ENCODE measurements around the gene NAP1L4. TPM values are rescaled to one million over a fixed set of nuclear protein-coding genes. Genes with fewer than 3 reads are reported as not detected.

Gene NAP1L4
- total RNA-seq, 1 experiment from 2014 or later = 184 TPM

DNA sequence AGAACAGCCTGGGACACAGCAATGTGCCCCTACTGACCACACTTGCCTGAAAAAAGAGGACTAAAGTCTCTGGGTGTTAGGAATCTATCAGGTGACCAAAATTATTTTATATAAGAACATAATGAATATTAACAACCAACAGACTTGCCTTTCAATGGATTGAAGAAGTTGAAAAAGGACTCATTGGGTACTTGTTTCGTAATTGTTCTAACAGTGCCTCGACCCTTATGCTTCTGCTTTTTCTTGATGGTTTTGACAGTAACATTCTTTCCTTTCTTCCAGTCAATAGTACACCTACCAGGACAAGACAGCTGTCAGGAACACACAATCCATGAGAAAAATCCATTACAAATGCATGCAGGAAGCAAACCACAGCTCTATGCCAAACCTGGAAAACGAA lies 33.9 kb downstream of the NAP1L4 start:
- Histone ChIP-seq H3K4me1 (ENCODE audit: insufficient read depth, low read length, poor library complexity, severe bottlenecking) (peaks cover 28% of the 10 kb centered on the region), H3K27ac (ENCODE audit: low read depth, low read length, poor library complexity, severe bottlenecking) (no peak overlapping the region), H3K27me3 (replicated peaks; ENCODE audit: insufficient read depth, low read depth, low read length, poor library complexity) (no peaks in the 10 kb centered on the region), H3K9me3 (ENCODE audit: low read depth, low read length, poor library complexity, severe bottlenecking) (no peaks in the 10 kb centered on the region), H3K4me3 (ENCODE audit: low read depth, low read length, poor library complexity, severe bottlenecking) (no peak overlapping the region), H3K36me3 (ENCODE audit: insufficient read depth, low read length, poor library complexity, severe bottlenecking) (peaks cover 70% of the 10 kb centered on the region)
- intact Hi-C loops (cut with micrococcal nuclease; ENCODE audit: unreplicated experiment) = no loop called here
- ChIA-PET POLR2A (ENCODE audit: low non-redundant PET) (no interaction called here), CTCF (no interaction called here)
- no peak for DNase-seq (ENCODE audit: low spot score)
- no TSS peak for BruUV-seq (replicated peaks)
- no peak for TF ChIP-seq EZH2 (IDR thresholded peaks at IDR 0.05; ENCODE audit: borderline replicate concordance, low read depth, low read length, poor library complexity, severe bottlenecking)
- TF ChIP-seq, protein P1, sequence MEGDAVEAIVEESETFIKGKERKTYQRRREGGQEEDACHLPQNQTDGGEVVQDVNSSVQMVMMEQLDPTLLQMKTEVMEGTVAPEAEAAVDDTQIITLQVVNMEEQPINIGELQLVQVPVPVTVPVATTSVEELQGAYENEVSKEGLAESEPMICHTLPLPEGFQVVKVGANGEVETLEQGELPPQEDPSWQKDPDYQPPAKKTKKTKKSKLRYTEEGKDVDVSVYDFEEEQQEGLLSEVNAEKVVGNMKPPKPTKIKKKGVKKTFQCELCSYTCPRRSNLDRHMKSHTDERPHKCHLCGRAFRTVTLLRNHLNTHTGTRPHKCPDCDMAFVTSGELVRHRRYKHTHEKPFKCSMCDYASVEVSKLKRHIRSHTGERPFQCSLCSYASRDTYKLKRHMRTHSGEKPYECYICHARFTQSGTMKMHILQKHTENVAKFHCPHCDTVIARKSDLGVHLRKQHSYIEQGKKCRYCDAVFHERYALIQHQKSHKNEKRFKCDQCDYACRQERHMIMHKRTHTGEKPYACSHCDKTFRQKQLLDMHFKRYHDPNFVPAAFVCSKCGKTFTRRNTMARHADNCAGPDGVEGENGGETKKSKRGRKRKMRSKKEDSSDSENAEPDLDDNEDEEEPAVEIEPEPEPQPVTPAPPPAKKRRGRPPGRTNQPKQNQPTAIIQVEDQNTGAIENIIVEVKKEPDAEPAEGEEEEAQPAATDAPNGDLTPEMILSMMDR (conservative IDR thresholded peaks at IDR 0.05; ENCODE audit: low read depth, low read length) = no peak

DNA sequence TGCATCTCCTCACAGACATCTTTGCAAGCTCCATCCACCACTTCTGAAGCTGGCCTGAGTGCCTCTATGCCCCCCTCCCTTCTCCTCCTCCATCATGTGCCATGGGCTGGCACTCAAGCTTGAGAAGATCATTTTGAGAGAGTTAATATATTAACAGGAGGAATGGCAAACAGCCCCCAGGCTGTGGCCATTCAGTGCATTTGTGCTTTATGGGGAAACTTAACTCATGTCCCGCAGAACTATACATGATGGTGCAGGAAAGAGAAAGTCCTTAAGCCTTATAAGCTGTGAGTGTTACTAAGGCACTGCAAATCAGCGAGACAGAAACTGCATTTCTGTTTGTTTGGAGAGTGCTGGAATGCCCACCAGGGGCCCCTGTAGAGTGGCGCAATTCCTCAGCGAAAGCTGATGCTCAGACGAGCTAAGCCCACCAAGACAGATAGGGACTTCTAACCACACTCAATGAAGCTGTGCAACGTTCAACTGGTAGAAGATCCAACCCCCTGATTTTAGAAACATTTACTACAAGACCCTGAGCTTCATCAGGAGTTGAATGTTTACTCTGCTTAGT lies 36.1 kb downstream of the NAP1L4 start:
- TF ChIP-seq, protein P1 (conservative IDR thresholded peaks at IDR 0.05; ENCODE audit: low read depth, low read length) = peak; percentile 40
- no peak for TF ChIP-seq EZH2 (IDR thresholded peaks at IDR 0.05; ENCODE audit: borderline replicate concordance, low read depth, low read length, poor library complexity, severe bottlenecking)
- Histone ChIP-seq H3K27ac (ENCODE audit: low read depth, low read length, poor library complexity, severe bottlenecking) (no peak overlapping the region), H3K4me3 (ENCODE audit: low read depth, low read length, poor library complexity, severe bottlenecking) (no peak overlapping the region), H3K27me3 (replicated peaks; ENCODE audit: insufficient read depth, low read depth, low read length, poor library complexity) (no peaks in the 10 kb centered on the region), H3K36me3 (ENCODE audit: insufficient read depth, low read length, poor library complexity, severe bottlenecking) (peaks cover 81% of the 10 kb centered on the region), H3K9me3 (ENCODE audit: low read depth, low read length, poor library complexity, severe bottlenecking) (no peaks in the 10 kb centered on the region), H3K4me1 (ENCODE audit: insufficient read depth, low read length, poor library complexity, severe bottlenecking) (peaks cover 47% of the 10 kb centered on the region)
- intact Hi-C loops (cut with micrococcal nuclease; ENCODE audit: unreplicated experiment) = no loop called here
- no TSS peak for BruUV-seq (replicated peaks)
- CTCF ChIA-PET = interaction anchor here (0.7 to 1.2 kb wide), 2 partner anchors 19 to 122 kb away, joined by 3 read pairs; no protein-coding TSS in a partner anchor
- POLR2A ChIA-PET (ENCODE audit: low non-redundant PET) = no interaction called here
- DNase-seq (ENCODE audit: low spot score) = peak; percentile 64

DNA sequence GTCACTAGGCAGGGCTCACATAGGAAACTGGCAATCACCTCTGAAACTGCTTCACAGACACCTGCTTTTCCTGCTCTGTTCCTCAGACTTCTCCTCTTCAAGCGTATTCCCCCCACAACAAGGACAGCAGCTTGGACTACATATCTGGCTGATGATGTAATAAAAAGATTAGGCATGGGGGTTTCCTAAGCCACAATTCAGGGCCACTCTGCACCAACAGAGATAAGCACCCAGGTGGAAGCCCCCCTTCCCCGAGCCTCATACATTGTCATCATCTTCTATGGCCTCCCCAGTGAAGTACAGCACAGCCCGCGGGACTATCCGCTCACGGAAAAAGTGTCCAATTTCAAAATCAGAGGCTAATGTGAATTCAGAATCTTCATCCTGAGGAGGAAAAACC lies 37.9 kb downstream of the NAP1L4 start:
- Histone ChIP-seq H3K4me3 (ENCODE audit: low read depth, low read length, poor library complexity, severe bottlenecking) (no peak overlapping the region), H3K4me1 (ENCODE audit: insufficient read depth, low read length, poor library complexity, severe bottlenecking) (peaks cover 52% of the 10 kb centered on the region), H3K9me3 (ENCODE audit: low read depth, low read length, poor library complexity, severe bottlenecking) (no peaks in the 10 kb centered on the region), H3K27me3 (replicated peaks; ENCODE audit: insufficient read depth, low read depth, low read length, poor library complexity) (no peaks in the 10 kb centered on the region), H3K36me3 (ENCODE audit: insufficient read depth, low read length, poor library complexity, severe bottlenecking) (peaks cover 82% of the 10 kb centered on the region), H3K27ac (ENCODE audit: low read depth, low read length, poor library complexity, severe bottlenecking) (no peak overlapping the region)
- TF ChIP-seq EZH2 (IDR thresholded peaks at IDR 0.05; ENCODE audit: borderline replicate concordance, low read depth, low read length, poor library complexity, severe bottlenecking) = no peak
- TF ChIP-seq, protein P1 (conservative IDR thresholded peaks at IDR 0.05; ENCODE audit: low read depth, low read length) = no peak
- intact Hi-C loops (cut with micrococcal nuclease; ENCODE audit: unreplicated experiment) = no loop called here
- BruUV-seq (replicated peaks) = no TSS peak
- no peak for DNase-seq (ENCODE audit: low spot score)
- ChIA-PET POLR2A (ENCODE audit: low non-redundant PET) (no interaction called here), CTCF (no interaction called here)
